Activated T-helper 17 cell treated with anti-CD3 and anti-CD28 coated beads, Interleukin-2, amount 50 U/mL, for 72 hours (primary cell): ENCODE results near the gene IMP4. TPM values are rescaled to one million over a fixed set of nuclear protein-coding genes. Genes with fewer than 3 reads are reported as not detected.

Experiments
- ATAC-seq: fragments of 150-1000 bp; cut with Tn5 transposase; replicated peaks from 2 replicates; pipeline ENCODE4 v1.10.0; 2021; ENCODE audit warnings: mild to moderate bottlenecking, moderate library complexity
- H3K27ac Mint-ChIP-seq: one replicate; pipeline ENCODE4 v1.8.0; 2022; ENCODE audit warnings: mixed read lengths
- H3K27me3 Mint-ChIP-seq: one replicate; pipeline ENCODE4 v1.8.0; 2022; ENCODE audit warnings: mixed read lengths
- H3K36me3 Mint-ChIP-seq: one replicate; pipeline ENCODE4 v1.8.0; 2022; ENCODE audit warnings: low read depth, mild to moderate bottlenecking, mixed read lengths
- H3K4me1 Mint-ChIP-seq: one replicate; pipeline ENCODE4 v1.8.0; 2022; ENCODE audit warnings: mixed read lengths
- H3K4me3 Mint-ChIP-seq: one replicate; pipeline ENCODE4 v1.8.0; 2022; ENCODE audit warnings: mild to moderate bottlenecking, mixed read lengths
- H3K9me3 Mint-ChIP-seq: one replicate; pipeline ENCODE4 v1.8.0; 2022; ENCODE audit warnings: mixed read lengths
- total RNA-seq, 2 donors: library from RNA; stranded (reverse); gene quantifications; one replicate each; pipeline ENCODE4 v1.2.3, GENCODE V29; 2022

The IMP4 gene
- total RNA-seq, 2 donors from 2014 or later: 79.8 to 134 TPM

DNA sequence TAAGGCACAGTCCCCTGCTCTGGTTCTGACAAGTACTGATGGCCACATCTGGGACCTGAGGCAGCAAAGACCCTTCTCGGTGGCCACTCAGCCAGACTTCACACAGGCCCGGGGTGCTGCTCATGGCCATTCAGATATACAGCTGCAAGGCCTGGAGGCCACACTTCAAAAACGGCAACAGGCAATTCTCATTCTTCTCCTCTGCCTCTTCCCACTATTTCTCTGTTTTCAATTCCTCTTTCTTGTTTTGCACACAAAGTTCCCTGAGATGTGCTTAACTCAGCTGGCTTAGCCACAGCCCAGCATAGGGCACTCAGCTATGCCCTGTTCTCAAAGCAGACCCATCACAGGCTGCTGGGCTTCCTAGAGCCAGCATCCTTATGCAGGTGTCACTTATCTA, 43.0 kb downstream of the IMP4 start:
- H3K36me3 Mint-ChIP-seq: peaks cover 25% of the 10 kb centered on the region
- H3K27ac Mint-ChIP-seq: peak overlapping the region; percentile 8
- H3K4me1 Mint-ChIP-seq: peaks cover under 1% of the 10 kb centered on the region
- peak; percentile 16 for ATAC-seq
- no peaks in the 10 kb centered on the region for H3K9me3 Mint-ChIP-seq
- no peaks in the 10 kb centered on the region for H3K27me3 Mint-ChIP-seq
- H3K4me3 Mint-ChIP-seq: no peak overlapping the region

DNA sequence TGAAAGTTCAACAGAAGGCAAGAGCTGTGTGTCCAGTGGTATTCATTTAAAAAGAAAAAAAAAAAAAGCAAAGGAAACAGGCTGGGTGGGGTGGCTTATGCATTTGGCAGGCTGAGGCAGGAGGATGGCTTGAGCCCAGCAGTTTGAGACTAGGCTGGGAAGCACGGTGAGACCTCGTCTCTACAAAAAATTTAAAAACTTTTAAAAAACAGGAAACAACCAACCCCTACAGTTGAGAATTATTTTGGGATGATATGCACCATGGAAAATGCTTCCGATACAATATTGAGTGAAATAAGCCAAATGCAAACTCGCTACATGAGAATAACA, 44.3 kb downstream of the IMP4 start:
- H3K4me1 Mint-ChIP-seq: peaks cover 9% of the 10 kb centered on the region
- no peaks in the 10 kb centered on the region for H3K9me3 Mint-ChIP-seq
- H3K27me3 Mint-ChIP-seq: no peaks in the 10 kb centered on the region
- ATAC-seq: no peak
- no peak overlapping the region for H3K27ac Mint-ChIP-seq
- peaks cover 18% of the 10 kb centered on the region for H3K36me3 Mint-ChIP-seq
- no peak overlapping the region for H3K4me3 Mint-ChIP-seq

DNA sequence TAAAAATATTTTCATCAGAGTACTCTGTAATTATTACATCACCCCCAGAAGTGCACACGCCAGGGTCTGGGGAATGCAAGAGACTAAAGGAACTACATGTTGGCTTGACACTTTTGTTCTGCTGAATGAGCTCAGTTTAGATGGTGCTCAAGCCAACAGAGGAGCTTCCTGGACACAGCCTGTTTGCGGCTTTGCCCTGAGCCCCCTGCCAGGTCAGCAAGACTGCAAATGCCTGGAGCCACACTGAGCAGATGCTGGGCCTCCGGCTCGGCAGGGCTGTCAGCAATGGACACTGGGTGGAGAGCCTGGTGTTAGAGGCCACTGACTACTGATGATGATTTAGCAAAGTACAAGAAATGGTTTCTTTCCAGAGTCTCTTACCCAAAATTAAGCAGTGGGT, 45.1 kb downstream of the IMP4 start:
- Mint-ChIP-seq H3K27me3 (no peaks in the 10 kb centered on the region), H3K4me3 (no peak overlapping the region), H3K36me3 (peaks cover 11% of the 10 kb centered on the region), H3K4me1 (peaks cover 10% of the 10 kb centered on the region), H3K27ac (no peak overlapping the region), H3K9me3 (no peaks in the 10 kb centered on the region)
- no peak for ATAC-seq

- ATAC-seq: no peak
- Mint-ChIP-seq H3K27ac (no peak overlapping the region), H3K4me3 (no peak overlapping the region), H3K27me3 (no peaks in the 10 kb centered on the region), H3K9me3 (no peaks in the 10 kb centered on the region), H3K4me1 (peaks cover 10% of the 10 kb centered on the region), H3K36me3 (peaks cover 6% of the 10 kb centered on the region)
These were observed 45.7 kb downstream of the IMP4 start for GRCh38 chr2:130388221-130388907.

DNA sequence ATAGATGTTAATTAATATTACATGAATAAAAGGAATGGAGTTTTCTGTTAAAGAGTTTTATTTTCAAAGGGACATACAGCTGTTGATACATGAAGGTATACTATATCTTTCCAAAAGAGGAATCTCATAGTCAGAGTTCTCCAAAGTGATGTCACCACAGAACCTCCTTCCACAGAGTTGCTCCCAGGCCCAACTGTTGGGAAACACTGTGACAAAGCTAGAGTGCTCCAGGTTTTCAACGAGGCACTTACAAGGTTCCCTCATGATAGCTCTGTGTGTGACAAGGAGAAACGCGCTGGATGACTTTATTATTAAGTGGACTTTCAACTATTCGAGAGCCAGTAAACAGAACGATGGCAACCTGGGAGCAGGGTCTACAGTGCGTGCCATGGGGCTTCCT, 46.7 kb downstream of the IMP4 start:
- Mint-ChIP-seq H3K4me1 (peaks cover 10% of the 10 kb centered on the region), H3K27ac (no peak overlapping the region)

DNA sequence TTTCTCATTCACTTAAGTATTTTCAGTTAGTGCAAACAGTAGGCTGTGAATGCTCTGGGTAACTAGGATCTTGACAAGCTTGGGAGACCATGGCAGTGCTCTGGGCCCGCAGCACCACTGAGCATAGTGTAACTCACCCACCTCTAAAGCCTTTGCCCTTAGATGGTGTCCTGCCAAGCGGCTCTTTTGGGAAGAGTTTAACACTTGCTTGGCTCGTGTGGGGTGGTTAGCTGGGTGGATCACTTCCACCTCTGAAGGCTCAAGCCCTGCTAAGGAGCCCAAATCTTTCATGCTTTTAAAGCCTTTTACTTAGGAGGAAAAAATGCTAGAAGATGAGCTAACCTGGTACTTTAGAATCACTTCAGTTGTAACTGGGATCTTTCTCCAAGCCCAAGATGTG, 47.1 kb downstream of the IMP4 start:
- no peak overlapping the region for H3K27ac Mint-ChIP-seq
- H3K4me3 Mint-ChIP-seq: peak overlapping the region; percentile 80
- no peaks in the 10 kb centered on the region for H3K9me3 Mint-ChIP-seq
- peaks cover 5% of the 10 kb centered on the region for H3K36me3 Mint-ChIP-seq
- H3K27me3 Mint-ChIP-seq: no peaks in the 10 kb centered on the region
- H3K4me1 Mint-ChIP-seq: peaks cover 10% of the 10 kb centered on the region
- ATAC-seq: no peak

More for the DNA sequence above, 46.7 kb downstream of the IMP4 start:
- no peak for ATAC-seq
- Mint-ChIP-seq H3K36me3 (peaks cover 5% of the 10 kb centered on the region), H3K9me3 (no peaks in the 10 kb centered on the region), H3K27me3 (no peaks in the 10 kb centered on the region), H3K4me3 (no peak overlapping the region)

DNA sequence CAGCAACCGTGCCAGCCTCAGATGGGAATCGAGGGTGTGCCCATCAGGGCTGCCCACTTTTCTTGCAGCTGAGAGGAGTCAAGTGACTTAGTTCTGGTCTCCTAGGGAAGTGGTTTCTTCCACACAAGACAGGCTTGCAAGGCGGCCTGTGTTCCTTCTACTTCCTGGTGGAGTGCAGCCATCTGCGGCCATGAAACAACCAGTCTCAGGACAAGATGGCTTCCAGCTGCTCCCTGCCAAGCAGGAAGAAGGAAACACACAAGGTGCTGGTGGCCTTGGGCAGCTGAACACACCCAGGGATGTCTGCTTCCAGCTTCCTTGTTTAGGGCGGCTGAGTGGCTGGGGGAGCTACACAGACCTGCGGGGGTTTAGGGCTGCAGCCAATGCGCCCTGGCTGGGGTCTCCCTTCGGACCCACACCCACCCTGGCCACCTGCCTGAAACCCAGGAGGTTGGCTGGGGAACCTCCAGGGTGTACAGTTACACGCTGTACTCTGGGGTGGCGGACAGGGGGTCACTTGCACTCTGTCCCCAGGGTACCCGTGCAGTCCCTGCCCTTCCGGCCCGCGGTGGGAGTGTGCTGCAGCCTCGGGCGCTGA, 47.9 kb downstream of the IMP4 start:
- Mint-ChIP-seq H3K4me3 (peak overlapping the region; percentile 80), H3K27me3 (no peaks in the 10 kb centered on the region), H3K9me3 (no peaks in the 10 kb centered on the region), H3K27ac (peak overlapping the region; percentile 61), H3K4me1 (peaks cover 10% of the 10 kb centered on the region), H3K36me3 (peaks cover 5% of the 10 kb centered on the region)
- ATAC-seq: no peak

GRCh38 chr2:130391058-130391871, 48.6 kb downstream of the IMP4 start:
- H3K36me3 Mint-ChIP-seq: peaks cover 5% of the 10 kb centered on the region
- peak overlapping the region; percentile 80 for H3K4me3 Mint-ChIP-seq
- H3K27me3 Mint-ChIP-seq: no peaks in the 10 kb centered on the region
- ATAC-seq: peak; percentile 98
- H3K9me3 Mint-ChIP-seq: no peaks in the 10 kb centered on the region
- peak overlapping the region; percentile 89 for H3K27ac Mint-ChIP-seq
- peaks cover 10% of the 10 kb centered on the region for H3K4me1 Mint-ChIP-seq

DNA sequence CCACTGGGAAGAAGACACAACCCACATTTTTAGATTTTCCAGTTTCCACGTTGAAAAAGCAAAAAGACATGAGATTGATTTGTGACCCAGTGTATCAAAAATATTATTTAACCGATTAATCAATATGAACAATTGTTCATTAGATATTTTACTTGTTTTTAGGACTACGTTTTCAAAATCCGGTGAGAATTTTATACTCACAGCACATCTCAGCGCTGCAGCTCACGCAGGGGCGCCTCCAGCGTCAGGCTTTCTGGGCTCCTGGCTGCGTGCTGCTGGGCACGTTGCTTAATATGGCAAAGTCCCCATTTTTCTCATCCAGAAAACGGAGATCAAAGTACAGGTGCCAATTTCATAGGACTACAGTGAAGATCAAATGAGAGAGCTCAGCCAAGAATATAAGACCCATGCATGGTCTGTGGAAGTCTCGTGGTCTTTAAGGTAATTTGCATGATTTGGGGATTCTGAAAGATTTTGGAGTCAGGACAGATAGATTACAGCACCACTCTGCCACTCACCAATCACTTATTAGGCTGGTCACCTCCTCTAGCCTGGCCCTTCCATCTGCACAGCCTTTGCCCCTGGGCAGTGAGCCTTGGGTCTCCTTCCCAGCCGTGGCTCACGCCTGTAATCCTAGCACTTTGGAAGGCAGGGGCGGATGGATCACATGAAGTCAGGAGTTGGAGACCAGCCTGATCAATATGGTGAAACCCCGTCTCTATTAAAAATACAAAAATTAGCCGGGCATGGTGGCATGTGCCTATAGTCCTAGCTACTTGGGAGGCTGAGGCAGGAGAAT, 49.4 kb downstream of the IMP4 start:
- peaks cover 5% of the 10 kb centered on the region for H3K36me3 Mint-ChIP-seq
- peaks cover 10% of the 10 kb centered on the region for H3K4me1 Mint-ChIP-seq
- peak overlapping the region; percentile 89 for H3K27ac Mint-ChIP-seq
- H3K9me3 Mint-ChIP-seq: no peaks in the 10 kb centered on the region
- H3K27me3 Mint-ChIP-seq: no peaks in the 10 kb centered on the region
- ATAC-seq: no peak
- H3K4me3 Mint-ChIP-seq: peak overlapping the region; percentile 80

- Mint-ChIP-seq H3K27ac (no peak overlapping the region), H3K4me3 (peak overlapping the region; percentile 13), H3K4me1 (peaks cover 10% of the 10 kb centered on the region), H3K27me3 (no peaks in the 10 kb centered on the region), H3K9me3 (no peaks in the 10 kb centered on the region), H3K36me3 (peaks cover 5% of the 10 kb centered on the region)
- ATAC-seq: no peak
These were observed 50.7 kb downstream of the IMP4 start for GRCh38 chr2:130393318-130393910.

Other genes with a start within 250 kb of the IMP4 start
- gene POTEF, start 213.7 kb upstream of the IMP4 start, total RNA-seq: not detected
- gene CCDC74B, start 197.8 kb upstream of the IMP4 start, total RNA-seq: 1 to 10 TPM; 1.3 to 4.4 TPM
- gene SMPD4, start 161.3 kb upstream of the IMP4 start, total RNA-seq: 100 to 1,000 TPM in 1 of 2 donors, 10 to 100 TPM in 1; 49.6 to 105 TPM
- 100 to 1,000 TPM; 326 to 373 TPM for gene MZT2B, start 160.6 kb upstream of the IMP4 start, total RNA-seq
- gene TUBA3E, start 144.5 kb upstream of the IMP4 start, total RNA-seq: not detected
- 10 to 100 TPM; 60.5 to 69.7 TPM for gene PTPN18, start 13.2 kb downstream of the IMP4 start, total RNA-seq
- gene POTEI, start 166.4 kb downstream of the IMP4 start, total RNA-seq: not detected
- gene CFC1B, start 178.3 kb downstream of the IMP4 start, total RNA-seq: not detected